HG02943 (cell line): ENCODE results near the gene CRYAA.
"Not testable (repeated sequence)": the region's sequence is repeated elsewhere in the genome, so short reads cannot be mapped to it uniquely, and the experiment has no call there.

Source experiments
- ATAC-seq: cut with Tn5 transposase; IDR thresholded peaks from one replicate; pipeline ENCODE4 v1.9.1; 2021; ENCODE audit warnings: mild to moderate bottlenecking, low read depth, moderate library complexity; ENCODE audit not compliant: unreplicated experiment

CRYAA gene

DNA sequence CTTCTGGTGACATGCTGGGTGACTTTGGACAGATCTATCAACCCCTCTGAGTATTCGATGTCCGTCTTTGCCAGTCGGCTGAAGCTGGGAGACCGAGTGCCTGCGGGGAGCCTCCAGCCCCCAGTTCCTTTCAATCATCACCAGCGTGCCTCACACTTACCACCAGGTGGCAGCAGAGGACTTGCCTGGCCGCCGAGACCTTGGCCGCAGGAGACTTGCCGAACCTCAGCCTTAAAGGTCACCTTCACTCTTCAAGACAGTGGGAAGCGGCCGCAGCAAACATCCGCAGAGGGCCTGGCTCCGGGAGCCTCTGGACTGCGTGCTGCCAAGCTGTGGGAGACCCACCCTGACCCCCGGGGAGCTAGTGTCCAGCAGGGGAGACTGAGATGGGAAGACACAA lies 7.8 kb downstream of the CRYAA start:
- ATAC-seq: not testable (repeated sequence)

DNA sequence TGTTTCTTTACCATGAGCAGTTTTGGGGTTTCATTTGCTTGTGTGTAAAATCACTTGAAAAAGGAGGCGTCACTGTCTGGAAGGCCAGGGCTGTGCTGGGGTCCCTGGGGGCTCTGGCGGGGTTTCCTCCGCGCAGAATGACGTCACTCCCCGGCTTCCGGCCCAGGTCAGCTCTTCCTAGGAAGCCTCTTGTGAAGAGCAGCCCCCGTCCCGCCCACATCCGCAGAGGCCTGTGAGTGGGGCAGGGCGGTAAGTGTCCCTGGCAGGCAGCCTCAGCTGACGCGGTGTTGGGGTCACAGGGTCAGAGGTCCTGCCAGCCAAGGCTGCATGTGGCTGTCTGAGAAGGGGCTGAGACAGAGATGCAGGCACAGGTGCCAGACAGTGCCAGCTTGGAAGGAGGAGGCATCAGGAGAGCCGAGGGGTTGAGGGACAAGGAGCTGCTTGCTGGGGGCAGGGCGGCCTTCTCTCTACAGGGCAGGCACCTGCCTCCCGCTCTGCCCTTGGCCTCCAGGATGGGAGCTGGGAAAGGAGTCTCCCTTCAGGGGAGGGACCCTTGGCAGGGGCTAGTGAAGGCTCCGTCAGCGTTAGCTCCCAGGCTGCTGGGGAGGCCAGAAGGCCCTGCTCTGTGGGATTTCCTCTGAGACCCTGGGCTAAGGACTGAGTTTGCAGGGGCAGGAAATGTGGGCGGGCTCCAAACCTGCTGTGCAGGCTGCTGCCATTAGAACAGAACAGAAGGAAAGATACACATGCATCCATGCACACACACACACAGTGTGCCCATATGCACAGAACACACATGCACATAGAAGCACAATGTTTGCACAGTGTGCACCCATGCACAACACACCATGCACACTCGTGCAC lies 8.5 kb downstream of the CRYAA start:
- not testable (repeated sequence) for ATAC-seq

DNA sequence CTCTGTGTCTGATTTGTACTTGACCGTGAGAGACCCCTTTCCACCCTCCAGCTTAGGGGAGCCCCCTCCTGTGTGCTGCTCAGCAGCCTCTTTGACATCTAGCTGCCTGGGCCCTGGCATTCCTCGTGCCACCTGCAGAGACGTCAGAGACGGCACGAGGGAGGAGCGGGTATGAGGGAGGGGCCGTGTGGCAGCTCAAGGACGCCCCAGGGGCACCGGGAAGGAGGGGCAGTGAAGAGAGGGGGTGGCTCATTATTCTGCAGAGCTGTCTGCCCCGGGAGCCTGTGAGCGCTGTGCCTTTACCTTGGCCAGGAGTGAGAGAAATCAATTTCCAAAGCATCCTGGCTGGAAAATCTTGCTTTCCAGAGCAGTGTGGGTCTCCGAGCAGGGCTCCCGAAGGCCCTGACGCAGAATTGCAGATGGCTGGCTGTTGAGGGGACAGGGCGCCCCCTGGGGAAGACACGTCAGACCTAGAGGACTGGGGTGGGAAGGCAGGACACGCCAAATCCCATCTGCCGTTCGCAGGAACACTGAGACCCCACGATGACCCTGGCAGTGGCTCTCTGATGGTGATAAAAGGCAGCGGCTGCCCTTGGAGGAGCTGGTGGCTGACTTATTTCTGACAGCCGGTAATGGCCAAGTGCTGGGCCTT lies 9.5 kb downstream of the CRYAA start:
- not testable (repeated sequence) for ATAC-seq

DNA sequence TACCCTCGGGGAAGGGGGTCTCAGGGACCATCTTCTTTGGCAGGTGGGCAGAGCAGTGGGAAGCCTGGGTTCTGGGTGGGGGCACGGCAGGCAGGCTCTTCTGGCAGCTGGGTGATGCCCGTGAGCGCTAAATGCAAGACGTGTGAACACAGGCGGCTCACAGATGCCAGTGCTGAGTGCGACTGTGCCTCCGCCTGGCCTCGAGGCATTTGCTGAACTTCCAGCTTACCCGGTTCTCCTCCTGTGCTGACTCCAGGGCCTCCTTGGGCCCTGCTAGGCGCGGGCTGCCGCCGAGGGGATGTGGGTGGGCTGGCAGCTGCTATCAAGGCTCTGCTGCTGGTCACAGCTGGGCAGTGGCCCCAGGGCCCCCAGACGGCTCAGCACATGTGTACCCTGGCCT lies 12.2 kb downstream of the CRYAA start:
- not testable (repeated sequence) for ATAC-seq

DNA sequence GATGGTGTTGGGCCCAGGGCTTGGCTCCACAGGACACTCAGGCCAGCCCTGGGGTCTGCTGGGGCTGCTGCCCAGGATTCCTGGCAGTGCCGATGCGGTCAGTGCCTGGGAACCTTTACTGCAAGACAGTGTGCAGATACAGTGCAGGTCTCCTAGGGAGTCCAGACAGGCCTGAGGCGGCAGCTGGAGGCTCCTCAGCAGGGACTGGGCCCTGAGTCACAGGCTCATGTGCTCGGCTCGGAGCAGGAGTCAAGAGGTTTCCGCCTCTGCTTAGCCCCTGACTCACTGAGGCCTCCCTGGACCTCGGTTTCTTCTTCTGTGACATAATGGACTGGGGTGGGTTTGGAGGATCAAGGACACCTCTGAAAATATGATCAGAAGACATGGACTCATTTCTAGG lies 18.5 kb downstream of the CRYAA start:
- not testable (repeated sequence) for ATAC-seq

DNA sequence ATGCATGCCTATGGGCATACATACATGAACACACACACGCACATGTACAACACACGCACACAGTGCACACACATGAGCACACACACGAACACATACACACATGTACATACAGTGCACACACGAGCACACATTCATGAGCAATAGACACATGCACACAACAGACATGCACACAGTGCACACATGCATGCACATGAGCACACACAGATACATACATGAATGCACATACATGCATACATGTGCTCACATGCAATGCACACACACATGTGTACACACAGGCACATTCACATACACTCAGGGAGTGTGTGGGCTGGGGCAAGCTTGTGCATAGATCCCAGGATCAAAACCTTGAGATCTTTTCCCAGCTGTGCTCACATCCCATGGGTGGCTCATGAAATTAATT lies 18.9 kb downstream of the CRYAA start:
- no peak for ATAC-seq

DNA sequence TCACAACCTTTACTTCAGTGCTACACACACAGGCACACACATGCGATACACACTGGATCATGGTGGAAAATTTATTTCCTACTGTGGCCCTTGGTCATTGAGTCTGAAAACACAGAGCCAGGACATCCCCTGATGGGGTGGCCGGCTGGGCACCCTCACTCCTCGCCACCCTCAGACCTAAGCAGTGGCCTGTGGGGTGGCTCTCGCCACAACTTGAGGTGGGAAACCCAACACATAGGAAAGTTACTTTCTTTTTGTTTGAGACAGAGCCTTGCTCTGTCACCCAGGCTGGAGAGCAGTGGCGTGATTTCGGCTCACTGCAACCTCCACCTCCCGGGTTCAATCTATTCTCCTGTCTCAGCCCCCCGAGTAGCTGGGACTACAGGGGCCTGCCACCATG lies 19.4 kb downstream of the CRYAA start:
- no peak for ATAC-seq

DNA sequence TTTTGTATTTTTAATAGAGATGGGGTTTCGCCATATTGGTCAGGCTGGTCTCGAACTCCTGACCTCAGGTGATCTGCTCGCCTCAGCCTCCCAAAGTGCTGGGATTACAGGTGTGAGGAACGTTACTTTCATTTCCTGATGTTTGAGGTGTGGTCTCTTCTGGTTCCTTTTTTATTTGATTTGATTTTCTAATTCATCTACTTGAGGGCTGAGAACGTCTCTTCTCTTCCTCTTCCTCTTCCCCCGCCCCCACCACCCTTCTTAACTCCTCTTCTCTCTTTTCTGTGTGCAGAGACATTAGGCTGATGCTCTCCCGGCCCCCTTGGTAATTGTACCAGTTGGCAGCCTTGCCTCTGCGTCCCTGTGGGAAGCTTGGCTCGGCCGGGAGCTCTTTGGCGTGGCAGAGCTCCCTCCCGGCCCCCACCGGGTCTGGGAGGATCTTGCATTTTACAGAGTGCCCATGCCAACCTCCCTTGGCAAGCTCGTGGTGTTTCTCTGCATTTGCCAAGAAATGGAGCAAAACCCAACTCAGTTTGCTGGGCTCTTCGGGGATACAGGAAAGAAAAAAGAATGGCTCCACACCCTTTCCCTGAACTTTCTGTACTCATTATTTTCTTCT lies 19.9 kb downstream of the CRYAA start:
- ATAC-seq: no peak

DNA sequence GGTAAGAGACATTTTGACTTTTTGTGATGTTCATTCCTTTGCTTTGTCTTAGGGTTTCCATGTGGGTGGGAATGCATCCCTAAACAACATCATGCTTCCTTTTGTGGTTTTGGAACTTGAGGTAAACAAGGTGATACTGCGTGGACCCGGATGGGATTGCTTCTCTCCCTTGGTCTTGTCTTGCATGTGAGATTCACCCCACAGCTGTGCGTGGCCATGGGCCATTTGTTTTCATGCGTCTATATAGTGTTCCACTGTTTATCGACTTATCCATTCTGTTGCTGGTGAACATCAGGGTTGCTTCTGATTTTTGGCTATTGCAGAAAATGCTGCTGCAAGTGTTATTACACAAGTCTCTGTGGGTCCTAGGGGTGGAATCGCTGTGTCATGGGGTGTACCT lies 21.1 kb downstream of the CRYAA start:
- no peak for ATAC-seq

DNA sequence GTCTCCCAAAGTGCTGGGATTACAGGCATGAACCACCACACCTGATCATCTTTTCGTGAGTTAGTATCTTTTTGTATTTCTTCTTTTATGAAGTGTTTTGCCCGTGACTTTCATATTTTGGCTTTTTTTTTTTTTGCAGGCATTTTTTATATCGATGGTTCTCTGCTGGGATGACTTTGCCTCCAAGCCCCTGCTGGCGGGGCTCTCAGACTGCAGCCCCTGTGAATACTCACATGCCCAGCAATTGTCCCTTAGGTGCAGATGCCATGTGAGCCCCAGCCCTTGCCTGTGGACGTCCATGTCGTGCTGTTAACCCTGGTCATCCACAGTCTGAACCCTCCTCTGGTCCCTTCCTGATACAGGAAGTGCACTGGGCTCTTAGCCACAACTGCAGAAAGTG lies 21.7 kb downstream of the CRYAA start:
- ATAC-seq: no peak

DNA sequence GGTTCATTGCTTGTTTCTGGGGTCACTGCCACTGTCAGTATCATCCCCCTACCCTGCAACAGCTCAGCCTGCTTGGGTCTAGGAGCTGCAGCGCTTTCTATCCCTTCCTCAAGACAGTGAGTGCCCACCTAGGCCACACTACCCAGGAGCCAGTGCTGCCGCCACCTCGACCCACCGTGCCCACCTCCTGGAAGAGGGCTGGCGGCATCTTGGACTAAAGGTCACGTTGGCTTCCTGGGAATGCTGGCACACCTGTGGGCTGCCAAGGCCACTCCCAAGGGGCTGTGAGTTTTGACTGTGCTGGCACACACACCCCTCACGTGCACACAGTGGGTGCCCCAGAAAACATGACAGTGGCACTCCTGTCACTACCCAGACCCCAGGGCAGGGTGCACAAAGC lies 22.1 kb downstream of the CRYAA start:
- no peak for ATAC-seq

DNA sequence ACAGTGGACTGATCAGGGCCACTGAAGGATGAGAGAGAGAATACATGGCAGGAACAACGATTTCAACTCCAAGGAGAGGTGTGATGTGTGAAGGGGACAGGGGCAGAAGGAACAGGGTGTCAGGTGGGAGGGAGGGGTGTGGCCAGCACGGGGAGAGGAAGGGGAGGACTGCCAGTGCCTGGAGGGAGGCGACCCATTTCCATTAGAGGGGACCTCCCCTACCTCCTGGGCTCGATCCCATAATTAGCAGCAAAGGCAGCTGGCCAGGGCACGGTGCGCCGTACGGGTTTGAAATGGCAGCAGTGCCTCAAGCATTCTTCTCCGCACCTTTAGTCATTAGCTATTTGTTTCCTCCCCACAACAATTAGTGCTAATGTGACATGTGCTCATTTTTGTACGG lies 22.7 kb downstream of the CRYAA start:
- ATAC-seq: no peak

DNA sequence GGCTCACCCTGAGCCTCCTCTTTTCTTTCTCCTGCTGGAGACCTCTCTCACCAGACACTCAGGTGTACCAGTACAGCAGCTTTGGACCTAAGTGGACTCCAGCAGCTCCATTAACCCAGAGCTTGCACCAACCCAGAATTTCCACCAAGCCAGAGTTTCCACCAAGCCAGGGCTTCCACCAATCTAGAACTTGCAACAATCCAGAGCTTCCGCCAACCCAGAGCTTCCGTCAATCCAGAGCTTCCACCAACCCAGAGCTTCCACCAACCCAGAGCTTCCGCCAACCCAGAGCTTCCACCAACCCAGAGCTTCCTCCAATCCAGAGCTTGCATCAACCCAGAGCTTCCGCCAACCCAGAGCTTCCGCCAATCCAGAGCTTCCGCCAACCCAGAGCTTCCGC lies 23.2 kb downstream of the CRYAA start:
- no peak for ATAC-seq

DNA sequence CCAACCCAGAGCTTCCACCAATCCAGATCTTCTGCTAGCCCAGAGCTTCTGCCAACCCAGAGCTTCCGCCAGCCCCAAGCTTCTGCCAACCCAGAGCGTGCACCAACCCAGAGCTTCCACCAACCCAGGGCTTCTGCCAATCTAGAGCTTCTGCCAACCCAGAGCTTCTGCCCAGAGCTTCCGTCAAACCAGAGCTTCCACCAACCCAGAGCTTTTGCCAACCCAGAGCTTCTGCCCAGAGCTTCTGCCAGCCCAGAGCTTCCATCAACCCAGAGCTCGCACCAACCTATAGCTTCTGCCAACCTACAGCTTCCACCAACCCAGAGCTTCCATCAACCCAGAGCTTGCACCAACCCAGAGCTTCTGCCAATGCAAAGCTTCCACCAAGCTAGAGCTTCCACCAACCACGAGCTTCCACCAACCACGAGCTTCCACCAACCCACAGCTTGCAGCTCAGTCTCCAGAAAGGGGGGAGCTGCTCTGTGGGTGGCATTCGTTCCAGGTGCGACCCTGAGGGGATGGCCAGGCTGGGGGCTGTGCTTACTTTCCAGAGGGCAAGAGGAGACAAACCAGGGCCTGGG lies 23.8 kb downstream of the CRYAA start:
- ATAC-seq: no peak

DNA sequence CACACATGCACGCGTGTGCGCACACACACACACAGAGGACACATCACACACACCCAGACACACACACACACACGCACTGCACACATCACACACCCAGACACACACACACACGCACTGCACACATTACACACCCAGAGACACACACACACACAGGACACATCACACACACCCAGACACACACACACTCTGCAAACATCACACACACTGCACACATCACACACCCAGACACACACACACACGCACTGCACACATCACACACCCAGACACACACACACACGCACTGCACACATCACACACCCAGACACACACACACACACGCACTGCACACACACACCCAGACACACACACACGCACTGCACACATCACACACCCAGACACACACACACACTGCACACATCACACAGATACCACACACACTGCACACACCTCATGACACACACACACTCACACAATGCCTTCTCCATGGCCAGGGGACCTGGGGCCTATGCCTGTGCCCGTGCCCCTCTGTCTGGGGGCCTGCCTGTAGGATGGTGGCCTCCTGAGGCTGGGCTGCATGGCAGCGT lies 24.4 kb downstream of the CRYAA start:
- no peak for ATAC-seq

DNA sequence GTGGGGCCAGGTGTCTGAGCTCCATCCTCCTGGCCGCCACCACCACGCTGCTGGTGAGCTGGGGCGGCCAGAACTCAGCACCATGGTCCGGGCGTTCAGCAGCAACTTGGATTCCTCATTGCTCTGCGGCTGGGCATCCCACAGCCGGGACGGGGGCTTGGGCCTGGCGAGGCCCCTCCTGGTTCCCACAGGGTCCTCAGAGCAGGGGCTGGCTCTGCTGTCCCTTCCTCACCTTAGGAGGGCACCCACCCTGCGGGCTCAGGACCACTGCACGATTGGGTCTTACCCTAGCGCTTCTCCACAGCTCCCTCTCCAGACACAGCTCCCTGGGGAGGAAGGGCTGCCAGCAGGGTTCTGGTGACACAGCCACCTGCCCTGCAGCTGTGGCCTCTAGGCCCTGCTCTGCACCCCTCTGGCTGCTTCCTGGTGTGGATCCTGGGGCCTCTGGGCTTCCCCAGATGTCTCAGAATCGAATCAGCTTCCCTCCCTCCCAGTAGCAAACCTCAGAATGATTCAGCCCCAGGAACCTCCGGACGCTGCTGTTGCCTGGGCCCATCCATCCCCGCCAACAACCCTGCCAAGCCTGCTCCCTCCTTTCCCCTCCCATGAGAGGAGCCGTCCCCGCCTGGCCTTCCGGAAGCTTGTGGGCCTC lies 25.0 kb downstream of the CRYAA start:
- no peak for ATAC-seq

DNA sequence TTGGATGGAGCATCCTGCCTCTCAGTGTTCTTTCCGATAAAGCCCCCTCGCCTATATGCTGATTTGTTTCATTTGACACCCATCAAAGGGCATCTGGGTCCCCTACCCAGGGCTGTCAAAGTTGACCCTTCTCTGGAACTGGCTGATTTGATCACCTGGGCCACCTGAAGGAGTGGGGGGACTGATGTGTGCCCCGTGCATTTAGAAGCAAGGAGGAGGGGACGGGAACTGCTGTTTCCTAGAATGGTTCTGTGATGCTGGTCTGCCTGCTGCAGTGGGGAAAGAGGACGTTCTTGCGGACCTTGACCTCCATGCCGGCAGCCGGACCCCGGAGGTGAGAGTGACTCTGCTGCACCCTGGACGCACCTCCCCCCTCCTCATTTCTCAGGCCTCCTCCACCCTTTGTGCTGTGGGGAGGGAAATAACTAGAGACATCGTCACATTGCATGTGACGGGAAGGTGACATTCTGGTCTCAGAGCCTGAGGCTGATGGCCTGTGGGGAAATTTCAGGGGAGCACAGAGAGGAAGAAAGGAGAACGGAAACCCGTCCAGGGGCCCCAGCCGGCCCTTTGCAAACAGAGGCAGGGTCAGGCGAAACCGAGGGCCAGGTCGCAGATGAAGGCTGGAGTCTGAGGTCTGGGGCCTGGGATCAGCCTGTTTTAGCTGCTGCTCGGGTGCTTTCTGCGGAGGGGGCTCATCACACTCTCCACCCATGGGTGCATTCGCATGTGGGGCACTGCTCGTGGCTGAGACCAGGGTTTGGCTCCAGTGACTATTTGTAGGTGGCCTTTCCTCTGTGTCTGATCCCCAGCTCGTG lies 25.7 kb downstream of the CRYAA start:
- no peak for ATAC-seq

DNA sequence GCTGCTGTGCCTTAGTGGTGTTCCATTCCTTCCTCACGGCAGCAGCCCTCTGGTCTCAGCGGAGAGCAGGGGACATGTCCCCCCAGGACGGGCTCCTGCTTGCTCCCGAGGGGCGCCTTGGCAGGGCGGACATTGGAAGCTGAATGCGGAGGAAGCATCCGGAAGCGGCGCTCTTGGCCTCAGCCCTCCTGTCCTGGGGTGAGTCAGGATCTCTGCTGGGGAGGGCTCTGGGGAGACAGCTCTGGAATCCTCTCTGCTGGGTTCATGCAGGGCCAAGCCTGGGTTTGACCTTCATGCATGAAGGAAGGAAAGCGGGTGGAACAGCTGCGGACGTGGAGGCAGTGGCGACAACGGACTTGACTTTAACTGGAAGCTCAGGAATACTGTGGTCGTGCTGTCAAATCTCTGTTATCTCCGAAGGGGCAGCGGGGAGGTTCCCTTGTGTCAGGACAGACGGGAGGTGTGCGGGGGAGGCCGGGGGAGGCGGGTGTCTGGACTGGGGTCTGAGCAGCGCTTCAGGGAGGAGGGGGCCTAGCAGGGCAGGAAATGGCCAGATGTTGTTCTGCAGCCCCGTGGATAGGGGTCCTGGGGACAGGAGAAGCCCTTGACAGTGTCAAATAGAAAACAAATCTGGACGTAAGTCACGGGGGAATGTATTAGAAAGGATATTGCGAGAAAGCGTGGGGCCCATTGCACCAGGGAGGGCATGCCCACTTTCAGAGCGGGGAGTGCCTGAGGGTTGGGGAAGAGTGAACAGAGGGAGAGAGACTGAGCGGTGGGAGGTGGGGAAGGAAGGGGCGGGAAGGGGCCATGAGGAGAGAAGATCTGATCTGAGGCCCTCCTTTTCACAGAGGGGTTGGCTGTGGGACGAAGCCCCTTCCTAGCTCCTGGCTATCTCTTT lies 26.6 kb downstream of the CRYAA start:
- no peak for ATAC-seq

DNA sequence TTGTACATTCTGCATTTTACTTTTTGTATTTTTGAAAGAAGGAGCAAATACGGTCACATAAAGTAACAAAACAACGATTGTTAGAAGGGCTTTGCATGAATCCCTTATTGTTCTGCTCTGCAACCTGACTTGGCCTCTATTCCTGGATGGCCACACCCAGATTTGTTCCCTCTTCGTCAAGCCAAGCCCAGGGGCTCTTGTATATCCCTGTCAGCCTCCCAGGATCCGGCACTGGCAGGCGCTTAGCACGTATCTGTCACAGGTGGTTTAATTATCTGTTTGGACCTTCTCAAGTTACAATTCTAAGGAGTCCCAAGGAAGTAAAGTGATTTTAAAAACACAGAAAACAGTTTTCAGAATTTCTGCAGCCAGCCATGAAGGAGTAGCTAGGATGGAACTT lies 28.0 kb downstream of the CRYAA start:
- ATAC-seq: no peak
